Trophoblast cell (in vitro differentiated cells and primary cell): ENCODE results near the gene TAS2R60.
A peak's percentile ranks its signal among the peaks of the same experiment; 100 is the strongest.

ENCODE experiments used
- DNase-seq, 2 donors: peaks; one replicate each; pipeline ENCODE4 v3.0.0-alpha.2; 2016
- H2AFZ ChIP-seq: 2 replicates; pipeline ENCODE4 v1.6.1; 2013; ENCODE audit warnings: low read length, moderate library complexity, mild to moderate bottlenecking; ENCODE audit not compliant: insufficient read depth, poor library complexity
- H2AK5ac ChIP-seq: 2 replicates; pipeline ENCODE4 v1.6.1; 2013; ENCODE audit warnings: mild to moderate bottlenecking, low read length
- H2BK120ac ChIP-seq: 2 replicates; pipeline ENCODE4 v1.6.1; 2013; ENCODE audit warnings: low read length, mild to moderate bottlenecking, moderate library complexity; ENCODE audit not compliant: insufficient read depth, poor library complexity
- H2BK12ac ChIP-seq: 2 replicates; pipeline ENCODE4 v1.6.1; 2013; ENCODE audit warnings: mild to moderate bottlenecking, low read length, moderate library complexity
- H2BK5ac ChIP-seq: 2 replicates; pipeline ENCODE4 v1.6.1; 2013; ENCODE audit warnings: low read length, low read depth, moderate library complexity, mild to moderate bottlenecking; ENCODE audit not compliant: poor library complexity
- H3K14ac ChIP-seq: 2 replicates; pipeline ENCODE4 v1.6.1; 2013; ENCODE audit warnings: mild to moderate bottlenecking, low read length
- H3K18ac ChIP-seq: 2 replicates; pipeline ENCODE4 v1.6.1; 2013; ENCODE audit warnings: mild to moderate bottlenecking, low read length
- H3K23ac ChIP-seq: 2 replicates; pipeline ENCODE4 v1.6.1; 2013; ENCODE audit warnings: low read length
- H3K27ac ChIP-seq: 2 replicates; pipeline ENCODE4 v1.5.1; 2013; ENCODE audit warnings: low read depth, mild to moderate bottlenecking, inconsistent platforms, low read length, moderate library complexity
- H3K27me3 ChIP-seq: 2 replicates; pipeline ENCODE4 v1.6.1; 2013; ENCODE audit warnings: inconsistent platforms, mild to moderate bottlenecking, low read length, moderate library complexity; ENCODE audit not compliant: insufficient read depth
- H3K36me3 ChIP-seq, 2 experiments: 1 replicate in 1 of 2; 2 replicates in 1 of 2; pipeline ENCODE4 v1.6.1; 2013; ENCODE audit warnings: low read length in 2 of 2, mild to moderate bottlenecking in 2 of 2, moderate library complexity in 1 of 2; ENCODE audit not compliant: insufficient read depth in 2 of 2, control insufficient read depth in 1 of 2
- H3K4ac ChIP-seq: 2 replicates; pipeline ENCODE4 v1.6.1; 2013; ENCODE audit warnings: low read depth, mild to moderate bottlenecking, low read length, moderate library complexity
- H3K4me1 ChIP-seq, 2 experiments: 1 replicate in 1 of 2; 2 replicates in 1 of 2; pipeline ENCODE4 v1.6.1; 2013; ENCODE audit warnings: low read length in 2 of 2, mild to moderate bottlenecking in 2 of 2, moderate library complexity in 1 of 2; ENCODE audit not compliant: insufficient read depth in 2 of 2, control insufficient read depth in 1 of 2
- H3K4me2 ChIP-seq: 2 replicates; pipeline ENCODE4 v1.6.1; 2013; ENCODE audit warnings: inconsistent platforms, mild to moderate bottlenecking, low read length, moderate library complexity
- H3K4me3 ChIP-seq: 2 replicates; pipeline ENCODE4 v1.5.1; 2013; ENCODE audit warnings: mild to moderate bottlenecking, low read depth, low read length, inconsistent platforms
- H3K79me1 ChIP-seq: one replicate; pipeline ENCODE4 v1.6.1; 2013; ENCODE audit warnings: low read length
- H3K79me2 ChIP-seq: 2 replicates; pipeline ENCODE4 v1.6.1; 2013; ENCODE audit warnings: low read length, mild to moderate bottlenecking; ENCODE audit not compliant: control insufficient read depth, insufficient read depth, poor library complexity
- H3K9ac ChIP-seq: 2 replicates; pipeline ENCODE4 v1.6.1; 2013; ENCODE audit warnings: mild to moderate bottlenecking, low read length
- H3K9me3 ChIP-seq: 2 replicates; pipeline ENCODE4 v1.6.1; 2013; ENCODE audit warnings: low read depth, mild to moderate bottlenecking, control low read depth, inconsistent platforms, low read length; ENCODE audit not compliant: insufficient read depth
- H4K12ac ChIP-seq: 2 replicates; pipeline ENCODE4 v1.6.1; 2013; ENCODE audit warnings: low read depth, mild to moderate bottlenecking, low read length, moderate library complexity
- H4K8ac ChIP-seq: 2 replicates; pipeline ENCODE4 v1.6.1; 2013; ENCODE audit warnings: low read depth, mild to moderate bottlenecking, low read length, moderate library complexity
- H4K91ac ChIP-seq: one replicate; pipeline ENCODE4 v1.6.1; 2013; ENCODE audit warnings: low read depth, mild to moderate bottlenecking, low read length, moderate library complexity
- WGBS: extraction: QIAGEN DNeasy Blood & Tissue Kit; methylation state at CpG from one replicate; pipeline ENCODE4 v1.1.7; 2013; ENCODE audit warnings: missing lambda C conversion rate; ENCODE audit not compliant: insufficient read length, insufficient coverage; ENCODE audit errors: extremely low coverage; 5-methylcytosine and 5-hydroxymethylcytosine counted together

Gene TAS2R60

GRCh38 chr7:143405173-143406001 is 37.9 kb upstream of the TAS2R60 start:
- Histone ChIP-seq H3K36me3 (peaks cover 12 to 18% of the 10 kb centered on the region in 2 experiments), H2AFZ (no peak overlapping the region), H3K27ac (no peak overlapping the region), H3K9me3 (no peaks in the 10 kb centered on the region), H2AK5ac (no peak overlapping the region), H4K12ac (no peak overlapping the region), H3K4me1 (peaks cover 26 to 30% of the 10 kb centered on the region in 2 experiments), H3K9ac (no peak overlapping the region), H2BK12ac (no peak overlapping the region), H3K27me3 (no peaks in the 10 kb centered on the region), H3K79me1 (peaks cover 14% of the 10 kb centered on the region), H3K4me3 (no peak overlapping the region), H3K79me2 (peaks cover 8% of the 10 kb centered on the region), H3K14ac (no peak overlapping the region), H4K91ac (no peak overlapping the region), H4K8ac (no peak overlapping the region), H2BK120ac (no peak overlapping the region), H3K18ac (no peak overlapping the region), H3K23ac (no peak overlapping the region), H2BK5ac (no peak overlapping the region), H3K4me2 (no peak overlapping the region), H3K4ac (no peak overlapping the region)
- WGBS: no CpG with 5 or more reads among the region's 9 CpGs
- no peak for DNase-seq

GRCh38 chr7:143406002-143406357 is 37.3 kb upstream of the TAS2R60 start:
- H3K79me2 ChIP-seq: peaks cover 8% of the 10 kb centered on the region
- no peak overlapping the region for H3K27ac ChIP-seq
- H3K36me3 ChIP-seq: peaks cover 10 to 12% of the 10 kb centered on the region in 2 experiments
- no peak overlapping the region for H4K91ac ChIP-seq
- DNase-seq: no peak
- no peaks in the 10 kb centered on the region for H3K9me3 ChIP-seq
- H3K79me1 ChIP-seq: peaks cover 14% of the 10 kb centered on the region
- H2BK120ac ChIP-seq: no peak overlapping the region
- no peak overlapping the region for H3K14ac ChIP-seq
- H3K4me2 ChIP-seq: no peak overlapping the region
- H3K4me1 ChIP-seq: peaks cover 26 to 34% of the 10 kb centered on the region in 2 experiments
- WGBS: no CpG with 5 or more reads among the region's 3 CpGs
- H3K4me3 ChIP-seq: no peak overlapping the region
- H4K8ac ChIP-seq: no peak overlapping the region
- no peak overlapping the region for H3K9ac ChIP-seq
- H3K23ac ChIP-seq: no peak overlapping the region
- no peak overlapping the region for H3K4ac ChIP-seq
- H4K12ac ChIP-seq: no peak overlapping the region
- no peak overlapping the region for H2BK12ac ChIP-seq
- no peaks in the 10 kb centered on the region for H3K27me3 ChIP-seq
- no peak overlapping the region for H2AK5ac ChIP-seq
- no peak overlapping the region for H3K18ac ChIP-seq
- no peak overlapping the region for H2BK5ac ChIP-seq
- no peak overlapping the region for H2AFZ ChIP-seq

GRCh38 chr7:143407287-143408251 is 35.7 kb upstream of the TAS2R60 start:
- Histone ChIP-seq H3K79me2 (peaks cover 8% of the 10 kb centered on the region), H2AFZ (peak overlapping the region; percentile 24), H3K9ac (peak overlapping the region; percentile 36), H3K4me1 (peaks cover 26 to 37% of the 10 kb centered on the region in 2 experiments), H3K79me1 (peaks cover 14% of the 10 kb centered on the region), H3K18ac (peak overlapping the region; percentile 64), H2BK5ac (peak overlapping the region; percentile 71), H3K14ac (peak overlapping the region; percentile 32), H2AK5ac (peak overlapping the region; percentile 49), H3K4me2 (peak overlapping the region; percentile 74), H3K9me3 (no peaks in the 10 kb centered on the region), H2BK120ac (peak overlapping the region; percentile 15), H3K4me3 (peak overlapping the region; percentile 75), H3K4ac (peak overlapping the region; percentile 90), H3K23ac (no peak overlapping the region), H3K36me3 (peaks cover 4 to 6% of the 10 kb centered on the region in 2 experiments), H4K8ac (peak overlapping the region; percentile 5), H4K12ac (peak overlapping the region; percentile 63), H3K27ac (peak overlapping the region; percentile 12), H4K91ac (peak overlapping the region; percentile 17), H3K27me3 (no peaks in the 10 kb centered on the region), H2BK12ac (peak overlapping the region; percentile 3)
- WGBS: no CpG with 5 or more reads among the region's 13 CpGs
- DNase-seq: no peak

- Histone ChIP-seq H3K79me2 (peaks cover 8% of the 10 kb centered on the region), H3K79me1 (peaks cover 14% of the 10 kb centered on the region), H4K91ac (peak overlapping the region; percentile 17), H3K27me3 (no peaks in the 10 kb centered on the region), H2BK120ac (peak overlapping the region; percentile 15), H3K9ac (peak overlapping the region; percentile 36), H4K12ac (peak overlapping the region; percentile 63), H2BK5ac (peak overlapping the region; percentile 71), H3K4me1 (peaks cover 26 to 37% of the 10 kb centered on the region in 2 experiments), H3K23ac (no peak overlapping the region), H2BK12ac (no peak overlapping the region), H3K4me2 (peak overlapping the region; percentile 74), H3K36me3 (peaks cover 4 to 6% of the 10 kb centered on the region in 2 experiments), H3K4me3 (peak overlapping the region; percentile 75), H3K18ac (peak overlapping the region; percentile 64), H3K9me3 (no peaks in the 10 kb centered on the region), H2AK5ac (peak overlapping the region; percentile 49), H3K14ac (peak overlapping the region; percentile 32), H3K4ac (peak overlapping the region; percentile 90), H2AFZ (peak overlapping the region; percentile 24), H4K8ac (peak overlapping the region; percentile 5), H3K27ac (peak overlapping the region; percentile 12)
- WGBS: no CpG with 5 or more reads among the region's 20 CpGs
- DNase-seq: no peak
These were observed 35.0 kb upstream of the TAS2R60 start for GRCh38 chr7:143408252-143408685.
